NB4 (cell line): Measurements from ENCODE around the gene NPTXR.

Experiments used
- DNase-seq: peaks from one replicate; pipeline ENCODE4 v3.0.0; 2010; ENCODE audit warnings: low read depth
- H3K4me3 ChIP-seq: one replicate; pipeline ENCODE4 v1.5.1; 2011; ENCODE audit warnings: mild to moderate bottlenecking, low read depth, low read length, moderate library complexity
- CTCF ChIP-seq: IDR thresholded peaks from one replicate; pipeline ENCODE4 v1.5.1; 2012; ENCODE audit warnings: low read depth, low read length
- MYC ChIP-seq: IDR thresholded peaks from 2 replicates; pipeline ENCODE4 v1.6.1; 2011; ENCODE audit warnings: low read depth, low read length
- POLR2A ChIP-seq: IDR thresholded peaks from 2 replicates; pipeline ENCODE4 v1.6.1; 2011; ENCODE audit warnings: mild to moderate bottlenecking; ENCODE audit not compliant: insufficient read length; ENCODE audit errors: extremely low read depth
- TF ChIP-seq, protein P1 (sequence below): IDR thresholded peaks from 2 replicates; pipeline ENCODE4 v1.6.1; 2011; ENCODE audit warnings: low read depth, low read length

NPTXR gene

GRCh38 chr22:38845004-38845740, 1.3 kb upstream of the NPTXR start:
- no peak for TF ChIP-seq POLR2A
- no peak for TF ChIP-seq MYC
- TF ChIP-seq, protein P1, sequence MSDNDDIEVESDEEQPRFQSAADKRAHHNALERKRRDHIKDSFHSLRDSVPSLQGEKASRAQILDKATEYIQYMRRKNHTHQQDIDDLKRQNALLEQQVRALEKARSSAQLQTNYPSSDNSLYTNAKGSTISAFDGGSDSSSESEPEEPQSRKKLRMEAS, result no peak
- no peak for TF ChIP-seq CTCF
- no peak for DNase-seq
- H3K4me3 ChIP-seq, result no peak overlapping the region

- DNase-seq, result no peak
- H3K4me3 ChIP-seq, result no peak overlapping the region
- TF ChIP-seq POLR2A (no peak), MYC (no peak), CTCF (no peak)
- TF ChIP-seq, protein P1, result no peak
These were observed 631 bp upstream of the NPTXR start for GRCh38 chr22:38844315-38845003.

GRCh38 chr22:38843201-38843656, 599 bp downstream of the NPTXR start:
- DNase-seq, result peak; percentile 80
- no peak overlapping the region for H3K4me3 ChIP-seq
- TF ChIP-seq POLR2A, result no peak
- TF ChIP-seq CTCF, result no peak
- TF ChIP-seq, protein P1, result no peak
- TF ChIP-seq MYC, result no peak

- TF ChIP-seq, protein P1, result no peak
- TF ChIP-seq CTCF (no peak), MYC (no peak), POLR2A (no peak)
- DNase-seq, result no peak
- no peak overlapping the region for H3K4me3 ChIP-seq
These were observed 1.2 kb downstream of the NPTXR start for GRCh38 chr22:38842512-38843200.

DNA sequence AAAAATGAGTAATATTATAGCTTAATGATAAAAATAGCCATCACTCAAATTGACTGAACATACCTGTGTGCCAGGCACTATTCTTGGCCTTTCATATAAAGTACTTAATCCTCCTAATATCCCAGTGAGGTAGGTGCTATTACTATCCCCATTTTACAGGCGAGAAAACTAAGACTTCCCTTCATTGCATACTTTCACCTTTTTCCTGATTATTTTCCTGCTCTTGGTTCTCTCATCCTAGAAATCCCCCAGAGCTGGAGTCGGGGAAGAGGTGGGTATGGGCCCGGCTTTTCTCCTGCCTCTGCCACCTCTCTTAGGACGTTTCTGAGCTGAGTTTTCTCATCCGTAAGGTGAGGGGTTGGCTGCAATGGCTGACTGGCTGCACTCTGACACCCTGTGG, 2.2 kb downstream of the NPTXR start:
- TF ChIP-seq CTCF (no peak), MYC (no peak), POLR2A (no peak)
- TF ChIP-seq, protein P1, result no peak
- H3K4me3 ChIP-seq, result no peak overlapping the region
- no peak for DNase-seq
